NCI-H146 (cell line): ENCODE data around the gene PTPRM.

ENCODE experiments used
- DNase-seq: peaks from one replicate; lab custom pipeline; 2025; lab: John Stamatoyannopoulos, UW

The PTPRM gene

DNA sequence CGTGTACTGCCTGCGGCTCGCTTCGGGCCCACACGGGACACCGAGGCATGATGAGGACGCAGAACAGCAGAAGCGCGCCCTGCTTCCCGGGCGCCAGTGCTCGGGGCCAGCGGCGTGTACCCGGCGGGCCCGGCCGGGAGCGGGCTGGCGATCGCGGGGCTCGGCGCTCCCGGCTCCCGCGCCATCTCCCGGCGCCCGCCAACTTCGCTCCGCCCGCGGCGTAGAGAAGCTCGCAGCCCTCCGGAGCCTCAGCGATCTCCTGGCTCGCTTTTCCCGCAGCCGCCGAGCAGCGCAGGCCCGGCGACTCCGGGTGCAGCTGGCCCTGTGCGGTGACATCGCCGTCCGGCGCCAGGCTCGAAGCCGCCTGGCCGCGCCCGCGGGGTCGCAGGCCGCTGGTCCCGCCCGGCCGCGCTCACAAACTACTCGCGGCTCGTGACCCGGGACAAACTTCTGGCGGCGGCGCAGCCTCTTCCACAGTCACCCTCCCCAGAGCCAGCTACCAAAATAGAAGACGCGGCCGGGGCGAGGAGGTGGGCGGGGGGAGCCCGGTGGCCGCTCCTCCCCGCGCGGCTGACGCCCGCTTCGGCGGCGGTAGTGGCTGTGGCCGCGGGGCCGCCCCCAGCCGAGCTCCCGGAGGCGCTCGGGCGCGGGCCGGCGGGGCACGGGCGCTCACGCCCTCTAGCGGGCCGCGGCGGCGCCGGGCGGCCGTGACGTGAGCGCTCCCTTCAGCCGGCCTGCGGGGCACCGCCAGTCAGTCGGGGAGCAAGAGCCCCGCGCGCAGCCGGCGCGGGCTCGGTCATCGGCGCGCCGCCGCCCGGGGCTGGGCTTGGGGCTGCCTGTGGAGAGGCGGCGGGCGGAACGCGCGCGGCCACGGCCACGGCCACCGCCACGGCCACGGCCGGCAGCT, at the start of gene PTPRM:
Gene PTPRM, plus strand, starts transcription at position 750 of the 907 bp plus-strand sequence. CDS start 503 bp downstream, outside the sequence.
- peak; percentile 66 for DNase-seq

DNA sequence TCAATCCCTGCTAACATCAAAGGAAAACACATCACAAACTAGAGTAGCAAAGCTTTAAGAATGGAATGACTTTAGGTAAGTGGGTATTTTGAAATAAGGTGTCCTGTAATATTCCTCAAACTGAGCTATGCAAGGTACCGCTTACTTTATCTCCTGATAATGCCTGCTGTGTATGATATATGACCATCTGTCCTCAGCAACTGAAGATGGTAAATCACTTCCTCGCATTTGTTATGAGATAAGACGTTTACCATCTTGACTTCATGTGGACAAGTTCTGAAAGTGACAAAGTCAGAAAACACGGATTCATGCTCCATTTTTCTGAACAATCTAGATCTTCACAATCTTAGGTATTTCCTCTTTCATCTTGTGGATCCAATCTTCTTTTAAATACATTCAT, 49.3 kb upstream of the PTPRM start:
- no peak for DNase-seq

- DNase-seq: no peak
These were observed 46.8 kb upstream of the PTPRM start for GRCh38 chr18:7520200-7520785.

DNA sequence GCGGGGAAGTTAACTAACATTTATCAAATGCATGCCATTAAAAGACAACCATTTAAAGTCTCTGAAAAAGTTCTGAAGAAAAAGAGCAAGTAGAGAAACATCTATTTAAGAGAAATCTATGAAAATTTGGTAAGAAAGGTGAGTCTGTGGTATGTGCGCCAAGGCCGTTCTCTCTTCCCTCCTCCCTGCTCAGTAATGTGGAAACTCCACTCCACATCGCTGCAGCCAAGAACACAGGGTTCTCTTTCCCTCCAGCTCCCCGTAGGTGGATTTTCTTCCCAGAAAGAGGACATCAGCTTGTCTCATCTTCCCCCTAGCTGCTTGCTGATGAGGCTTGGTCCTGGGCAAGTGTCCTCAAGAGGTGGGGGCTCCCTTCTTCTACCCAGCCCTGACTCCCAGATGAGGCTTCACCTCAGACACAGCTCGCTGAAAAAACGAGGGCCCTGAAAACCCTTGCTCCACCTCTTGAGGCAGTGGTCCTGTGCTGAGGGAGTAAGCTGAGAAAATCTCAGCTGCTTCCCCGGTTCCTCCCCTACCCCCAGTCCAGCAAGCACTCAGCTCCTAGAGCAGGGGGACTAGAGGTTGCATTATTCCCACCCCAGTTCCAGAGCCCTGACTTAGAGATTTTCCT, 45.8 kb upstream of the PTPRM start:
- DNase-seq: no peak

DNA sequence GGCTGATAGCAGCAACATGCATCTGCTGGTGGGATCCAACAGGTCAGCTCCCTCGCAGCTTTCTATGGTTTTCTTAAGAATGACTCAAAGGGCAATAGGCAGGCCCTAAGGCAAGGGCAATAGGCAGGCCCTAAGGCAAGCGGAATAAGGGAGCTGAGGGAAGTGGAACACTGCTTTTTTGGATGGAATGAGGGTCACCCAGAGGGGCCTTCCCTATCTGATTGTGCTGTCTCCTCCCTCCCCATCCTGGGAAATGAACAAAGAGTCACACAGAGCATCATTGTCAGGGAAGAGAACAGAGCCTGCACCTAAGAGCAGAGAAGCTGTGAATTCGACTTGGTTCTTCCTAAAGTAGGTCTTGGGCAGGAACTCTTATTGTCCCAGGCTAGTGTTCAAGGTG, 43.3 kb upstream of the PTPRM start:
- no peak for DNase-seq

DNA sequence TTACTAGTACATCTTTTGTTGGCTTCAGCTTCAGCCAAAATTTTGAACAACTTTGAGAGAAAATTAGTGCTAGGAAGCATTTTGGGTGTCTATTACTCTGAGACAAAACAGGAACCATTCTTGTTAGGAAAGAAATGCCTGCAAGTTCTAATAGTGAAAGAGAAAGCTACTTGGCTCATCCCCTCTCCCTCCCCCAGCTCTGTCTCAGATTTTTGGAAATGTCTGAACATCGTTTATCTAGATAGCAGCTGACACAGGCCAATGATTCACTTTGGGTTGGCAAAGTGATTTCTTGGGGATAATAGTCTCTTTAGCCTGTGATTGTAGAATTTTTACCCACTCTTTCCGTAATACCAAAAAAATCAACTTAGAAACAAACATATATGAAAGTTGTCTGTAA, 42.3 kb upstream of the PTPRM start:
- DNase-seq: no peak

GRCh38 chr18:7532942-7533341, 34.2 kb upstream of the PTPRM start:
- no peak for DNase-seq

DNA sequence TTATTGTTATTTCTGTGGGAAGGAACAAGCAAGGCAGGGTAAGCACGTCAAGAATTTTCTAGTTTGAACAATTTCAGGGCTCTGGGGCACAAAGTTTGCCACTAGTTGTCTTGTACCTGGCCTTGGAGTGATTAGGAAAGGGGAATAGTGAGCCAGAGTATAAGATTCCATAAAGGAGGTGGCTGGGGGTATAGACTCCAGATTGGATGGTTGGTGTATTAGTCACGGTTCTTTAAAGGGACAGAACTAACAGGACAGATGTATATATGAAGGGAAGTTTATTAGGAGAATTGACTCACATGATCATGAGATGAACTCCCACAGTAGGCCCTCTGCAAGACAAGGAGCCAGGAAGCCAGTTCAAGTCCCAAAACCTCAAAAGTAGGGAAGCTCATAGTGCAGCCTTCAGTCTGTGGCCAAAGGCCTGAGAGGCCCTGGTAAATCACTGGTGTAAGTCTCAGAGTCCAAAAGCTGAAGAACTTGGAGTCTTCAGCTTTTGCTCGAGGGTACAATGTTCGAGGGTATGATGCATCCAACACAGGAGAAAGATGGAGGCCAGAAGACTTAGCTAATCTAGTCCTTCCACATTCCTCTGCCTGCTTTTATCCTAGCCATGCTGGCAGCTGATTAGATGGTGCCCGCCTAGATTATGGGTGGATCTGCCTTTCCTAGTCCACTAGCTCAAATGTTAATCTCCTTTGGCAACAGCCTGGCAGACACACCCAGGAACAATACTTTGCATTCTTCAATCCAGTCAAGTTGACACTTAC, 31.5 kb upstream of the PTPRM start:
- no peak for DNase-seq

GRCh38 chr18:7537145-7537544, 30.0 kb upstream of the PTPRM start:
- no peak for DNase-seq

- DNase-seq: no peak
These were observed 25.3 kb upstream of the PTPRM start for GRCh38 chr18:7541835-7542234.

DNA sequence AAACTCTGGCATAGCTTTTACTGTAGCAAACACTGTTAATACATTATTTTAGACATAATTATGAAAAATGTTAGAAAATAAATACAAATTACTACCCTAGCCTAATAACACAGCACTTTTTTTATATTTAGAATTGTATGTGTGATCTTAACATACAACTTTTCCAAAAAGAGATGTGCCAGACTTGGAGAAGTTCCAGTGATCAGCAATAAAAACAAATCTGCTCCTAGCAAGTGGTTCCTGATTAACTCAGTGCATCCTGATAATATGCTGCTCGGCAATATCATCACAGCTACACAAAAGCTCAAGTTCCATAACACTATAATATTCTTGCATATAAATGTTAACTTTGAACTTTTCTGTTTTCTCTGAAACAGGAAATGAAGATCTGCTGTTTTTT, 22.4 kb upstream of the PTPRM start:
- no peak for DNase-seq

DNA sequence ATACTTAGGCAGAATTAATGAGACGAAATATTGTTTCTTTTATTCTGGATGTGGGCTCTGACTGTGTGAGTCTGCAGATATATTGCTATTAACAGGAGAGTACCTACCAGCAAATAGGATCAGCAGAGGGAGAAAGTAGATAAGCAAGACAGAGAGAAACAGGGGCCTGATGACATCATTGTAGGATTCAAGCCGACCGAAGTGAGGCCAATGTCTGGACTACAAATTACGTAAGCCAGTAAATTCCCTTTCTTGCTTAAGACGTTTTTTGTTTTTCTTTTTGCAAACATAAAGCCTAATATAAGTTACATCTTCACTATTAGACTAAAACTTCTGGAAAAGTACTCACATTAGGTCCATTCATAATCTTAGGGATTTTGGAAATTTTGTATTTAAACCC, 21.4 kb upstream of the PTPRM start:
- DNase-seq: no peak

- no peak for DNase-seq
These were observed 18.9 kb upstream of the PTPRM start for GRCh38 chr18:7548221-7548620.

DNA sequence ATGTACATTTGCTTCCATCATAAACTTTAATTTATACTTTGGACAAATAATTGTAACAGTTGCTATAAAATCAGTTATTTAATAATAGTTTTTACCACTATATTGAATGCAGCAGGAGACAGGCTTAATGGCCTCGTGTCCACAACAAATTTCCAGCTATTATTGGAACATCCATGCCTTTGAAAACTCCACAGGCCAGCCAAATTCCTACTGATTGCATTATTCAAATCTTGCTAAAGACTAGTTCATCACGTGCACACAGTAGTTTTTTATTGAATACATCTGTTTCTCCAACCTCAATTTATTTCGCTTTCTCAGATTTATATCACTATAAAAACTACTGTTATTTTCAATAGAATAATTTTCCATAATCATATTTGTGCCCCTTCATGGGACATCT, 18.4 kb upstream of the PTPRM start:
- no peak for DNase-seq

DNA sequence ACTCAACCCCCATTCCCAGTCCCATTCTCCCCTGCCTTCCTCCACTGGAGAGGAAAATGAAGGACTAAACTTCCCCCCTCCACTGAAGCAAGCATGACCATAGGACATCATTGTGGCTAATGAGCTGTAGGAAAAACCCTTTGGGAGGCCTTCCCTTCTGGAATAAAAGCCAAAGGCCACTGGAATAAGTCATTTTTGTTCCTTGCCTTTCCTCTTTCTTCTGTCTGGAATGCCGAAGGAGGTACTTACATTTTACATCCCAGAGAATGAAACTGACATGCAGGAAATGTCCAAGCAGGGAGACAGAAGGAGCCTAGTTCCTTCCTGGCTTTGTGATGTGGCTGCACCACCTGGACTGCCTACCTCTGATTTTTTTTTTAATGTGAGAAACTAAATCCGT, 9.1 kb upstream of the PTPRM start:
- no peak for DNase-seq

DNA sequence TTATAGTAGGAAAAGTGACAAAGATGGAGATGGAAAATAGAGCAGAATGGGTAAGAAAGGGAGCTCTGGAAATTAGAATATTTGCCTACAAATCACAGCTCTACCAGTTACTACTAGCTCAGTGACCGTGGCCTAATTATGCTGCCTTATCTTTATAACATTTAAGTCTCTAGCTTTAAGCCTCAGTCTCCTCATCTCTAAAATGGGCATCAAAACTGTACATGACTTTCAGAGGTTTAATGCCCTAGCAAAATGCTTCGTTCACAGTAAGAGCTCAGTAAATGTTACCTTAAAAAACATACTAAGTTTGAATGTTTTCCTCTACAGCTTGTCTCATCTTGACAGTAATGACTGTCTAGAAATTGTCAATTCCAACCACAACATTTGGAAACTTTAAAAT, 8.3 kb upstream of the PTPRM start:
- DNase-seq: no peak

GRCh38 chr18:7559709-7560319, 7.3 kb upstream of the PTPRM start:
- no peak for DNase-seq

GRCh38 chr18:7561909-7562460, 5.1 kb upstream of the PTPRM start:
- DNase-seq: no peak

GRCh38 chr18:7562491-7562890, 4.6 kb upstream of the PTPRM start:
- no peak for DNase-seq

DNA sequence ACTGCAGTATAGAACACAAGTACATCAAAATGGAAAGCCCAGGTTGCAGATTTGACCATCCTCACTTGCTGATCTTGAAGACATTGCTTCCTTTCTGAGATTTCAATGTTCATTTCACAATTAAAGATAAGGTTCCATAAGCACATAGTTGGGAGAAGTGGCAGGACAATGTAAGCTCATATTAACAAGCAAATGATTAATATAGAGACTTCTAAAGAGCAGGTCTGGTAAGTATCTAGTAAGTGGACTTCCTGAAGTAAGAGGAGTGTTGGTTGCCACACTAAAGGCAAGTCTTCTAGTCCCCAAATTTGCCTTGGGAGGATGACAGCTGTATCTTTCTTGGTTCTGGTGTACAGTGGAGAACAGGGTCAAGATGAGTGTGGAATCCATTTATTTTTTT, 1.4 kb upstream of the PTPRM start:
- DNase-seq: no peak

GRCh38 chr18:7566244-7566566, 911 bp upstream of the PTPRM start:
- no peak for DNase-seq
